CD4-positive, alpha-beta T cell treated with Interleukin-21 for 1 hour (primary cell): ENCODE results near the gene EYA4.
"Not testable (repeated sequence)": the region's sequence is repeated elsewhere in the genome, so short reads cannot be mapped to it uniquely, and the experiment has no call there.

Source experiments
- DNase-seq: peaks from one replicate; pipeline ENCODE4 v3.0.0-alpha.2; 2020

Gene EYA4

GRCh38 chr6:133353061-133353460 is 111.9 kb downstream of the EYA4 start:
- no peak for DNase-seq

DNA sequence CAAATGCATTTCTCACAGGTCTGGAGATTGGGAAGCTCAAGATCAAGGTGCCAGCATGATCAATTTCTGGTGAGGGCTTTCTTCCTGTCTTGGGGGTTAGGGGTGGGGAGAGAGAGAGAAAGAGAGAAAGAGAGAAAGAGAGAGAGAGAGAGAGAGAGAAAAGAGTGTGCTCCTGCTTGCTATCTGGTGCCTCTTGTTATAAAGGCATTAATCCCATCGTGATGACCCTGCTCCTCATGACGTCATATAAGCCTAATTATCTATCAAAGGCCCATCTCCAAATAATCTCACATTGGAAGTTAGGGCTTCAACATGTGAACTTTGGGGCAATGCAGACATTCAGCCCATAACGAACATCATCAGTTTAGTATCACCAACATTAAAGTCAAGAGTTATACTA is 114.8 kb downstream of the EYA4 start:
- no peak for DNase-seq

DNA sequence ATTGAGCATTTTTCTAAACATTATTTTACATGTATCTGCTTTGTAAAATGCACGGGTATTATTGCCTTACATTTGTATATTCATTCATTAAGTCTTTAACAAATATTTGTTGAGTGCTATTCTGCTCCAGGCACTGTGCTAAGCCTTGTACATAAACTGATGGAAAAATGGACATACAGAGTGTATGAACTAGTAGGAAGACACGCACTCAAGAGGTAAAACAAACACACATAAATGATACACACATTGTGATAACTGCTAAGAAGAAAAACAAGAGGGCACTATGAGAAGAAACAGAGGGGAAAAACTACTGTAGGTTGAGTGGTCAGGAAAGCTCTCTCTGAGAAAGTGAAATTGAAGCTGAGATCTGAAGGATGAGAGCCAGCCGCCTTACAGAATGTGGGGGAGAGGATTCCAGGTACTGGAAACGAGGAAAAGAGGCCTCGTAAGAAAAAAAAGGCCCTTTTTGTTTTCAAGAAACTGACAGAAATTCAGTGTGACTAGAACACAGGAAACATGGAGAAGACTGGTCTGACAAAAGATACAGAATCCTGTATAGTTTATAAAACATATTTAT is 117.5 kb downstream of the EYA4 start:
- DNase-seq = no peak

- no peak for DNase-seq
Measured at GRCh38 chr6:133359256-133359655, 118.1 kb downstream of the EYA4 start.

DNA sequence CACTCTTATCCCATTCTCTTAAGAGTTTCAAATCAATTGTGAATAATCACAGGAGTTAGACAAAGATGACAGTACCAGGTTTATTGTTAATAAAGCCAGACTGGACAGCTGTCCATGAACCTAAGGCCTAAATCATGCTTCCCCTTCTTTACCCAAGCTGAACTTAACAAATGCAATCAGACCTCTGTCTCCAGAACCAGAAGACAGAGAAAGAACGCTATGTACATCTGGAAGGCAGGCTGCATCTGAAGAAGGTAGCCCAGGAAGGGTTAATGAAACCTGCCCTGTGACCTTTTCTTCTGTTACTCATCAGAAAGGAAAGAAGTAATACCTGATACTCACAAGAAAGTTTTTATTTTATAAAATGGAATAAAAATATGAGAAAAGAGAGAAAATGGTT is 118.6 kb downstream of the EYA4 start:
- no peak for DNase-seq

GRCh38 chr6:133360194-133360593 is 119.0 kb downstream of the EYA4 start:
- DNase-seq = no peak

DNA sequence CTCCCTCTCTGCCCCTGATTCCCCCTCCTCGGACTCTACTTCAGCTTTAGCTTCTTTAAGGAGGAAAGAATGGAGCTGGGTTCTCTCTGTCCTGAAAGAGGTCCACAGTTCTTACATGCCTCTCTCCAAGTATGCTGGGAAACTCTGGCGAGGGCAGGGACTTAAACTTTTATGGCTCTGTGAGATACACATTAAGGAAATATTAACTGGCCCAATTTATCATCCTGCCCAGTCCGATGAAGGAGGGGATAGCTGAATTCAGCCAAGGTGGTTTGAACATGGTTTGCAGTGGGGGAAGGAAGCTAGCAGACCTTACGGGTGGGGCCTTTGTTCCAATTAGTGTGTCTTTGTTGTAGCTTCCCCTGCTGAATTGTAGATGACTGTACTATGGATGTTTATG is 121.7 kb downstream of the EYA4 start:
- no peak for DNase-seq

DNA sequence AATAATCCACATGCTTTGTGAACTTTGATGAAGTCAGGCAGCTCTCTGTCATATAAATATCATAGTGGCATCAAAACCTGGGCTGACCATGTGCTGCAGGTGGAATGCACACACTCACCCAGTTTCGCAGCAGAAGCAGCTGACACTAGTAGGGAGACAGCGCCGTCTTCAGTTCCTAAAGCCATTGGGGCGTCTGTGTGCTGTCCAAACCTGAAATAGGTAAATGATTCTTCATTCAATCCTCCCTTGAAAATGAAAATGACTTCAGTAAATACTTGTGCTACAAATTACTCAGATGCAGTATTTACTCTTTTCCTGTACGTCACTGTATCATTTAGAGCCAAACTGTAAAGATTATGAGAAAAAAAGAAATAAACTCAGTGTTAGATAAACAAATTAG is 127.5 kb downstream of the EYA4 start:
- DNase-seq = no peak

- no peak for DNase-seq
Measured at GRCh38 chr6:133369773-133370272, 128.7 kb downstream of the EYA4 start.

- DNase-seq = no peak
Measured at GRCh38 chr6:133376743-133377142, 135.6 kb downstream of the EYA4 start.

GRCh38 chr6:133377219-133377618 is 136.1 kb downstream of the EYA4 start:
- DNase-seq = no peak

DNA sequence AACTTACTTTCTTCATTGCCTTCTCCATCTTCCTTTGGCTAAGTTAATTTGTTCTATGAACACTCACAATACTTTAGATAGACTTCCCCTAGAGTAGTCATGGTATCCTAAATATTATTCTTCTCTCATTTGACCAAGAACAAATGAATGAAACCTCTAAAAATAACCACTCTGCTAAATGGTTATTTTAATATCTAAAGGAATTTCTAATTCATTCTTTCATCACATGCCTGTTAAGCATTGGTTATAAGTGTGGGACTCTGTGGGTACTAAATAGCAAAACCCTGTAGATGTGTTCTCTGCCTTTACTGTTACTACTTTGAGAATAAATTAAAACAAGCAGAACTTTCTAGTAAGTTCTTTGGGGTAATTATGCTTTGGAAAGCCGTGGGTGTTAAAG is 138.9 kb downstream of the EYA4 start:
- no peak for DNase-seq

GRCh38 chr6:133380723-133381122 is 139.6 kb downstream of the EYA4 start:
- DNase-seq = no peak

DNA sequence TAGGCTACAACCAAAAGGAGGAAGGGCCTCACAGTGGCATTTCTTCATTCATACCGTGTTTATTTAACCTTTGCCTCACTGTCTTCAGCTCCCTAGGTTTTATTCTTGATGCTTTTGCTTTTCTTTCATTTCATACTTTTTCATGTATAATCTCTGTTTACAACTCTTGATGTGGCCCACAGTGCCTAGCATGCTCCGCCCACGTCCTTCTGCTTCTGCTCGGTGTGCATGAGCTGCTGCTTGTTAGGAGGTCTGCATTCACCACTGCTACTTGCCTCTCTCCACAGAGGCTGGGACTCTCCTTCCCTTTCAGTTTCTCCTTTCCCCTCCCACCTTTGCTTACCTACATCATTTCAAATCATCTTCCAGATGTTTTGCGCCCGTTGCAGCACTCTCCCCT is 147.6 kb downstream of the EYA4 start:
- DNase-seq = no peak

- no peak for DNase-seq
Measured at GRCh38 chr6:133390168-133390567, 149.0 kb downstream of the EYA4 start.

DNA sequence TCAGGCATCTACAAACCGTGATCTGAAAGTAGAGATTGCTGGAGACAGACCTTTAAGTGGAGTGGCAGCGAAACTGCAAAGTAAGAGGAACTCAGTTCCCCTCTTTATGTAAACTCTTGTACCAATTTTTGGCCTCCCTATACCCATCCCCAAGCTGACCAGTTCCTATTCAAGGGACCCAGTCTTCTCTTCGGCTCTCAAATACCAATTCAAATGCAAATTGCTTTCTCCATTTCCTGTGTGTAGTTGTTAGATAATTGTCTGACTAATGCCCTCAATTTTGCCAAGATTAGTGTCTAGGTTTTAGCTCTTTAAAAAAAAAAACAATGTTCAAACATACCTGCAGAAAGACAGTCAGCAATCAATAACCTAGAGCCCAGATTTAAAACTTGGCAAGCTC is 150.9 kb downstream of the EYA4 start:
- no peak for DNase-seq

GRCh38 chr6:133392641-133393040 is 151.5 kb downstream of the EYA4 start:
- no peak for DNase-seq

GRCh38 chr6:133393891-133394290 is 152.7 kb downstream of the EYA4 start:
- no peak for DNase-seq

- DNase-seq = no peak
Measured at GRCh38 chr6:133394630-133395029, 153.5 kb downstream of the EYA4 start.

- no peak for DNase-seq
Measured at GRCh38 chr6:133396233-133396983, 155.3 kb downstream of the EYA4 start.

- no peak for DNase-seq
Measured at GRCh38 chr6:133396984-133397348, 155.8 kb downstream of the EYA4 start.

DNA sequence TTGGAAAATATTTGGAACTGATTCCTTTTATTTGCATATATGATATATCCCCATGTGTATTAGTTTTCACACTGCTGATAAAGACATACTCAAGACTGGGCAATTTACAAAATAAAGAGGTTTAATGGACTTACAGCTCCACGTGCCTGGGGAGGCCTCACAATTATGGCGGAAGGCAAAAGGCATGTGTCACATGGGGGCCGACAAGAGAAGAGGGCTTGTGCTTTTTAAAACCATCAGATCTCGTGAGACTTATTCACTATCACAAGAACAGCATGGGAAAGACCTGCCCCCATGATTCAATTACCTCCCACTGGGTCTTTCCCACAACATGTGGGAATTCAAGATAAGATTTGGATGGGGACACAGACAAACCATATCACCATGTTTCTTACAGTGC is 156.4 kb downstream of the EYA4 start:
- not testable (repeated sequence) for DNase-seq

GRCh38 chr6:133399426-133399825 is 158.3 kb downstream of the EYA4 start:
- no peak for DNase-seq

- no peak for DNase-seq
Measured at GRCh38 chr6:133404151-133404550, 163.0 kb downstream of the EYA4 start.

DNA sequence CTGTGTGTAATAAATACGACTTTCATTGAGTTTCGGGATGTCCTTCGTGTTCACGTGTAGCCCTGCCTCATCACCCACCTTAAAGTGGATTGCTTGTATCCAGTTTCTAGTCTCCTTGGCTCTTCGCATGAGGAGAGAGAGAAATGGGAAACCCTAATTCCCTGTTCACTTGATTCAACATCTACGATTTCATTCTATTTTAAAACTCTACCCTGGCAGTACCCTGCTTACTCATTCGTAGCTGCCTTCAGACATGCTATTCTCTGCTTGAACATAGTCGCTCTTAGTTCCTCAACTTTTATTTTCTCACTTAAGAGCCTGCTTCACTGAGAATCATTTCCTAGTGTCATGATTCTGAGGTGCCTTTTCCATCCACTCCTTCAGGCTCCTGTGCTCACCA is 163.6 kb downstream of the EYA4 start:
- no peak for DNase-seq
